HepG2 (cell line): Measurements from ENCODE around the gene SIMC1. TPM values are rescaled to one million over a fixed set of nuclear protein-coding genes. Genes with fewer than 3 reads are reported as not detected.
A peak's percentile ranks its signal among the peaks of the same experiment; 100 is the strongest.

Experiments used
- HOXA9 ChIP-seq: sonication (generic); formaldehyde crosslinking; IDR thresholded peaks from 2 replicates; pipeline ENCODE4 v1.8.1; 2022; ENCODE audit warnings: missing genetic modification reagents, mild to moderate bottlenecking, moderate library complexity, borderline replicate concordance
- MAFF ChIP-seq: IDR thresholded peaks from 2 replicates; pipeline ENCODE4 v1.6.1; 2011; ENCODE audit warnings: low read depth, low read length, improper control_type of control experiment
- MBNL3 ChIP-seq: fragments of 250-450 bp; sonication (Bioruptor Pico); conservative IDR thresholded peaks from 2 replicates; pipeline ENCODE4 v1.8.0; 2022; ENCODE audit warnings: mild to moderate bottlenecking, inconsistent platforms
- ZIK1 ChIP-seq: sonication (generic); formaldehyde crosslinking; IDR thresholded peaks from 2 replicates; pipeline ENCODE4 v1.5.0; 2020; ENCODE audit warnings: mild to moderate bottlenecking, low read depth, missing genetic modification reagents, borderline replicate concordance
- ZNF160 ChIP-seq: sonication (generic); formaldehyde crosslinking; IDR thresholded peaks from 2 replicates; pipeline ENCODE4 v1.8.0; 2022; ENCODE audit warnings: mild to moderate bottlenecking, inconsistent platforms, missing genetic modification reagents
- ZNF747 ChIP-seq: sonication (generic); formaldehyde crosslinking; IDR thresholded peaks from 2 replicates; pipeline ENCODE4 v1.8.1; 2023; ENCODE audit warnings: missing genetic modification reagents, mild to moderate bottlenecking, borderline replicate concordance
- ZNF792 ChIP-seq: IDR thresholded peaks from 2 replicates; pipeline ENCODE4 v1.6.1; 2016
- polyA plus RNA-seq, 8 experiments: library from polyadenylated mRNA; depleted of rRNA in 3 of 8; stranded (reverse) in 7 of 8; unstranded in 1 of 8; fragments of >200 nt; fragmentation: Illumina TruSeq in 4 of 8; extraction: Trizol in 4 of 8; gene quantifications; 2 replicates each; pipeline versions ENCODE4 v1.2.1 to v1.2.3, GENCODE V29; 2011 to 2016; ENCODE audit warnings: low read depth in 4 of 8, missing spikeins in 1 of 8, mixed read lengths in 1 of 8; ENCODE audit not compliant: insufficient read depth in 1 of 8
- total RNA-seq, 5 experiments: library from RNA; depleted of rRNA; stranded (reverse); fragments of >200 nt; fragmentation: Illumina TruSeq; extraction: Trizol; gene quantifications; 2 replicates each; pipeline ENCODE4 v1.2.3, GENCODE V29; 2016; ENCODE audit warnings: low read depth in 1 of 5
- TF ChIP-seq, protein P1 (sequence below): sonication (generic); formaldehyde crosslinking; conservative IDR thresholded peaks from 2 replicates; pipeline ENCODE4 v1.8.0; 2022; ENCODE audit warnings: mild to moderate bottlenecking, moderate library complexity, missing genetic modification reagents
- TF ChIP-seq, protein P2 (sequence below): sonication (generic); formaldehyde crosslinking; IDR thresholded peaks from 2 replicates; pipeline ENCODE4 v1.4.0; 2020; ENCODE audit warnings: missing genetic modification reagents
- TF ChIP-seq, protein P3 (sequence below): sonication (generic); formaldehyde crosslinking; IDR thresholded peaks from 2 replicates; pipeline ENCODE4 v1.5.1; 2020; ENCODE audit warnings: missing genetic modification reagents, mild to moderate bottlenecking, borderline replicate concordance
- TF ChIP-seq, protein P4 (sequence below): sonication (generic); formaldehyde crosslinking; IDR thresholded peaks from 2 replicates; pipeline ENCODE4 v1.8.1; 2023; ENCODE audit warnings: mild to moderate bottlenecking, moderate library complexity, missing genetic modification reagents
- TF ChIP-seq, protein P5 (sequence below): IDR thresholded peaks from 2 replicates; pipeline ENCODE4 v1.6.1; 2016; ENCODE audit warnings: missing compliant biosample characterization, missing genetic modification reagents, borderline replicate concordance
- TF ChIP-seq, protein P6 (sequence below): sonication (generic); formaldehyde crosslinking; IDR thresholded peaks from 2 replicates; pipeline ENCODE4 v1.4.0; 2020; ENCODE audit warnings: missing genetic modification reagents, low read depth, mild to moderate bottlenecking, borderline replicate concordance
- TF ChIP-seq, protein P7 (sequence below): IDR thresholded peaks from 2 replicates; pipeline ENCODE4 v1.6.1; 2016; ENCODE audit warnings: low read depth, missing genetic modification reagents, missing compliant biosample characterization

The SIMC1 gene
- total and polyA plus RNA-seq, 2 of the 13 experiments (the other 11 are each of a cell fraction or from before 2014, with no cell fraction given) = 5.4 to 6.8 TPM

DNA sequence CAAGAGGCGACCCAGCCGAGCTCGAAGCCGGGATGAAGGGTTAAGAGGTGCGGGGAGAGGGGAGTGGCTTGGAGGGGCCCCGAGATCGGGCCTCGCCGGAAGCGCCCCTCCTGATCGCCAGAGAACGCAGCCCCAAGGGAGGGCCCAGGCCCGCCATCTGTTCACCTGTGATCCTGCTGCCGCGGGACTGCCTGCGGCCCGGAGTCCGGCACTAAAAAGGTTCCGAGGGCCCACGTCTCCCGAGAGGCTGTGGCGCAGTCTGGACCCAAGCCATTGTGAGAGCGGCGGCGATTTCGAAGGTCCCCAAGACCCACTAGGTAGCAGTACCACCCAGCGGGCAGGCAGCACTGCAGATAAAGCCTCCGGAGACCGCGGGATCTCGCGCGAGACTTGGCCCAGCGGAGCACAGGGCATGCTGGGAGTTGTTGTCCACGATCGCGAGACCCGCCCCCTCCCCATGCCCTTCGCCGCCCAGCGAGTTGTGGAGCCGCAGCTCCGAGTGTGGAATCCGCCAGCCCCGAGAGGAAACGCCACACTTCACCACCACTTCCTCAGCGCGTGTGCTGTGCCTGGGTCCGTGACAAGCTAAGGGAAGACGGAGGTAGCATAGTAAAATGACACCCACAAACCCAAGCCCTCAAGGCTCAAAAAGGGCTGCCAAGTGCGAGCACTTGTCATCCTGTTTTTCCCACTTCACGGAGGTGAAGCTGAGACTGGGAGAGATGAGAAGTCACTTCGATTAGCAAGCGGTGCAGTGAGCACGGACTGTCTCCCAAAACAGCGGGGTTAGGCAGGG lies 123.4 kb downstream of the SIMC1 start, which contains the start of gene KIAA1191 (continued):
- TF ChIP-seq, protein P1, sequence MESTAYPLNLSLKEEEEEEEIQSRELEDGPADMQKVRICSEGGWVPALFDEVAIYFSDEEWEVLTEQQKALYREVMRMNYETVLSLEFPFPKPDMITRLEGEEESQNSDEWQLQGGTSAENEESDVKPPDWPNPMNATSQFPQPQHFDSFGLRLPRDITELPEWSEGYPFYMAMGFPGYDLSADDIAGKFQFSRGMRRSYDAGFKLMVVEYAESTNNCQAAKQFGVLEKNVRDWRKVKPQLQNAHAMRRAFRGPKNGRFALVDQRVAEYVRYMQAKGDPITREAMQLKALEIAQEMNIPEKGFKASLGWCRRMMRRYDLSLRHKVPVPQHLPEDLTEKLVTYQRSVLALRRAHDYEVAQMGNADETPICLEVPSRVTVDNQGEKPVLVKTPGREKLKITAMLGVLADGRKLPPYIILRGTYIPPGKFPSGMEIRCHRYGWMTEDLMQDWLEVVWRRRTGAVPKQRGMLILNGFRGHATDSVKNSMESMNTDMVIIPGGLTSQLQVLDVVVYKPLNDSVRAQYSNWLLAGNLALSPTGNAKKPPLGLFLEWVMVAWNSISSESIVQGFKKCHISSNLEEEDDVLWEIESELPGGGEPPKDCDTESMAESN (CRISPR knock-in tag) = peak; percentile 89; the same call in 1 of the 2 replicates
- TF ChIP-seq HOXA9 (no peak), MAFF (no peak), ZNF747 (no peak), MBNL3 (CRISPR knock-in tag) (no peak), ZNF160 (CRISPR knock-in tag) (no peak), ZIK1 (CRISPR knock-in tag) (peak; percentile 86; the same call in 1 of the 2 replicates), ZNF792 (peak; percentile 82; the same call in 1 of the 2 replicates)
- TF ChIP-seq, protein P2, sequence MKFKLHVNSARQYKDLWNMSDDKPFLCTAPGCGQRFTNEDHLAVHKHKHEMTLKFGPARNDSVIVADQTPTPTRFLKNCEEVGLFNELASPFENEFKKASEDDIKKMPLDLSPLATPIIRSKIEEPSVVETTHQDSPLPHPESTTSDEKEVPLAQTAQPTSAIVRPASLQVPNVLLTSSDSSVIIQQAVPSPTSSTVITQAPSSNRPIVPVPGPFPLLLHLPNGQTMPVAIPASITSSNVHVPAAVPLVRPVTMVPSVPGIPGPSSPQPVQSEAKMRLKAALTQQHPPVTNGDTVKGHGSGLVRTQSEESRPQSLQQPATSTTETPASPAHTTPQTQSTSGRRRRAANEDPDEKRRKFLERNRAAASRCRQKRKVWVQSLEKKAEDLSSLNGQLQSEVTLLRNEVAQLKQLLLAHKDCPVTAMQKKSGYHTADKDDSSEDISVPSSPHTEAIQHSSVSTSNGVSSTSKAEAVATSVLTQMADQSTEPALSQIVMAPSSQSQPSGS (CRISPR knock-in tag) = peak; percentile 83
- TF ChIP-seq, protein P3, sequence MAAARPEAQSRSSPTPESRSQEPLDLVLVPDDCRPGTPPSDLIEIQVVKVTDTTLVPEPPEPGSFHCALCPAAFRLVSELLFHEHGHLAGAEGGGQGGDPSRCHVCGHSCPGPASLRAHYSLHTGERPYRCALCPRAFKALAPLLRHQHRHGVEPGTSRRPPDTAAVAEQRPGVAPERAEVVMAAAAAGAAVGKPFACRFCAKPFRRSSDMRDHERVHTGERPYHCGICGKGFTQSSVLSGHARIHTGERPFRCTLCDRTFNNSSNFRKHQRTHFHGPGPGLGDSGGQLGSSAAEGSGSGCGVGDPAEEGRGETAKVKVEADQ (CRISPR knock-in tag) = 0 out of 2 replicates have a peak, but pooled peaks have one; percentile 78
- TF ChIP-seq, protein P4, sequence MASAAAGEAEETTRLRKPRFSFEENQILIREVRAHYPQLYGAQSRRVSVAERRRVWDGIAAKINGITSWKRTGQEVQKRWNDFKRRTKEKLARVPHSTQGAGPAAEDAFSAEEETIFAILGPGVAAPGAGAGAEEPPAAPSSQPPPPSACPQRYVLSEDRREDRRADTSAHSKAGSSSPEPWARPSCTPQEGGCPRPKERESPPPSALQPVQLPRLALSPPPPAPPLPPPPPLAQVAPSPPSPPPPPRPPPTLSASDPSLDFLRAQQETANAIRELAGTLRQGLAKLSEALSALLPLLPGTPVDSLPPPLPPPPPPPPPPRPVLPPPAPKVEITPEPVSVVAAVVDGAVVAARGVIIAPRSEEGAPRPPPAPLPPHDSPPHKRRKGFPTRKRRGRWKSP (CRISPR knock-in tag) = peak; percentile 35; the same call in 1 of the 2 replicates
- TF ChIP-seq, protein P5, sequence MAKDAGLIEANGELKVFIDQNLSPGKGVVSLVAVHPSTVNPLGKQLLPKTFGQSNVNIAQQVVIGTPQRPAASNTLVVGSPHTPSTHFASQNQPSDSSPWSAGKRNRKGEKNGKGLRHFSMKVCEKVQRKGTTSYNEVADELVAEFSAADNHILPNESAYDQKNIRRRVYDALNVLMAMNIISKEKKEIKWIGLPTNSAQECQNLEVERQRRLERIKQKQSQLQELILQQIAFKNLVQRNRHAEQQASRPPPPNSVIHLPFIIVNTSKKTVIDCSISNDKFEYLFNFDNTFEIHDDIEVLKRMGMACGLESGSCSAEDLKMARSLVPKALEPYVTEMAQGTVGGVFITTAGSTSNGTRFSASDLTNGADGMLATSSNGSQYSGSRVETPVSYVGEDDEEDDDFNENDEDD (CRISPR knock-in tag) = 0 out of 2 replicates have a peak, but pooled peaks have one; percentile 17
- TF ChIP-seq, protein P6, sequence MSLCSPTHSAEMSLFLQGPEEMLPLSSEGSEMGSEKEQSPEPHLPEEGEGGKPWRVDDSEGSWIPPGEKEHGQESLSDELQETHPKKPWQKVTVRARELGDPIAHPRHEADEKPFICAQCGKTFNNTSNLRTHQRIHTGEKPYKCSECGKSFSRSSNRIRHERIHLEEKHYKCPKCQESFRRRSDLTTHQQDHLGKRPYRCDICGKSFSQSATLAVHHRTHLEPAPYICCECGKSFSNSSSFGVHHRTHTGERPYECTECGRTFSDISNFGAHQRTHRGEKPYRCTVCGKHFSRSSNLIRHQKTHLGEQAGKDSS (CRISPR knock-in tag) = 0 out of 2 replicates have a peak, but pooled peaks have one; percentile 57
- TF ChIP-seq, protein P7, sequence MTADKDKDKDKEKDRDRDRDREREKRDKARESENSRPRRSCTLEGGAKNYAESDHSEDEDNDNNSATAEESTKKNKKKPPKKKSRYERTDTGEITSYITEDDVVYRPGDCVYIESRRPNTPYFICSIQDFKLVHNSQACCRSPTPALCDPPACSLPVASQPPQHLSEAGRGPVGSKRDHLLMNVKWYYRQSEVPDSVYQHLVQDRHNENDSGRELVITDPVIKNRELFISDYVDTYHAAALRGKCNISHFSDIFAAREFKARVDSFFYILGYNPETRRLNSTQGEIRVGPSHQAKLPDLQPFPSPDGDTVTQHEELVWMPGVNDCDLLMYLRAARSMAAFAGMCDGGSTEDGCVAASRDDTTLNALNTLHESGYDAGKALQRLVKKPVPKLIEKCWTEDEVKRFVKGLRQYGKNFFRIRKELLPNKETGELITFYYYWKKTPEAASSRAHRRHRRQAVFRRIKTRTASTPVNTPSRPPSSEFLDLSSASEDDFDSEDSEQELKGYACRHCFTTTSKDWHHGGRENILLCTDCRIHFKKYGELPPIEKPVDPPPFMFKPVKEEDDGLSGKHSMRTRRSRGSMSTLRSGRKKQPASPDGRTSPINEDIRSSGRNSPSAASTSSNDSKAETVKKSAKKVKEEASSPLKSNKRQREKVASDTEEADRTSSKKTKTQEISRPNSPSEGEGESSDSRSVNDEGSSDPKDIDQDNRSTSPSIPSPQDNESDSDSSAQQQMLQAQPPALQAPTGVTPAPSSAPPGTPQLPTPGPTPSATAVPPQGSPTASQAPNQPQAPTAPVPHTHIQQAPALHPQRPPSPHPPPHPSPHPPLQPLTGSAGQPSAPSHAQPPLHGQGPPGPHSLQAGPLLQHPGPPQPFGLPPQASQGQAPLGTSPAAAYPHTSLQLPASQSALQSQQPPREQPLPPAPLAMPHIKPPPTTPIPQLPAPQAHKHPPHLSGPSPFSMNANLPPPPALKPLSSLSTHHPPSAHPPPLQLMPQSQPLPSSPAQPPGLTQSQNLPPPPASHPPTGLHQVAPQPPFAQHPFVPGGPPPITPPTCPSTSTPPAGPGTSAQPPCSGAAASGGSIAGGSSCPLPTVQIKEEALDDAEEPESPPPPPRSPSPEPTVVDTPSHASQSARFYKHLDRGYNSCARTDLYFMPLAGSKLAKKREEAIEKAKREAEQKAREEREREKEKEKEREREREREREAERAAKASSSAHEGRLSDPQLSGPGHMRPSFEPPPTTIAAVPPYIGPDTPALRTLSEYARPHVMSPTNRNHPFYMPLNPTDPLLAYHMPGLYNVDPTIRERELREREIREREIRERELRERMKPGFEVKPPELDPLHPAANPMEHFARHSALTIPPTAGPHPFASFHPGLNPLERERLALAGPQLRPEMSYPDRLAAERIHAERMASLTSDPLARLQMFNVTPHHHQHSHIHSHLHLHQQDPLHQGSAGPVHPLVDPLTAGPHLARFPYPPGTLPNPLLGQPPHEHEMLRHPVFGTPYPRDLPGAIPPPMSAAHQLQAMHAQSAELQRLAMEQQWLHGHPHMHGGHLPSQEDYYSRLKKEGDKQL = no peak
